Ascending aorta (tissue), 2 donors: ENCODE results near the gene JAKMIP1. TPM values are rescaled to one million over a fixed set of nuclear protein-coding genes. Genes with fewer than 3 reads are reported as not detected.

Experiments used
- DNase-seq, 2 donors: peaks; one replicate each; pipeline ENCODE4 v3.0.0-alpha.2; 2019; ENCODE audit warnings: low spot score in 2 of 2
- H3K27ac ChIP-seq, 2 donors: fragments of 200-600 bp; sonication (generic); one replicate each; pipeline ENCODE4 v1.5.1; 2016 to 2017; ENCODE audit warnings: mild to moderate bottlenecking in 1 of 2
- H3K27me3 ChIP-seq: fragments of 200-600 bp; sonication (generic); one replicate; pipeline ENCODE4 v1.5.1; 2017
- H3K36me3 ChIP-seq, 2 donors: fragments of 200-600 bp; sonication (generic); one replicate each; pipeline ENCODE4 v1.5.1; 2016
- H3K4me1 ChIP-seq, 2 donors: fragments of 200-600 bp; sonication (generic); one replicate each; pipeline ENCODE4 v1.5.1; 2016 to 2017; ENCODE audit warnings: mild to moderate bottlenecking in 1 of 2
- H3K4me3 ChIP-seq, 2 donors: fragments of 200-600 bp; sonication (generic); one replicate each; pipeline ENCODE4 v1.5.1; 2016 to 2017; ENCODE audit warnings: mild to moderate bottlenecking in 1 of 2
- H3K9me3 ChIP-seq, 2 donors: fragments of 200-600 bp; sonication (generic); one replicate each; pipeline ENCODE4 v1.5.1; 2016
- CTCF ChIP-seq, 3 experiments: fragments of 200-600 bp in 2 of 3; fragments of 450-650 bp in 1 of 3; sonication (generic) in 2 of 3; IDR thresholded peaks; one replicate each; pipeline ENCODE4 v1.5.1; 2016 to 2019; ENCODE audit warnings: antibody characterized with exemption in 3 of 3, mild to moderate bottlenecking in 1 of 3, moderate library complexity in 1 of 3
- intact Hi-C: fragments of 100-400 bp; cut with DNase I; formaldehyde crosslinking; loops from one replicate; pipeline ENCODE4 v1.15.1; 2023
- total RNA-seq: library from RNA; depleted of rRNA; stranded (reverse); fragments of >200 nt; gene quantifications from one replicate; pipeline ENCODE4 v1.1.0, GENCODE V29; 2016

The JAKMIP1 gene
- total RNA-seq, 1 donor from 2014 or later, result not detected

GRCh38 chr4:6230502-6230785 is 30.1 kb upstream of the JAKMIP1 start:
- H3K9me3 ChIP-seq, result no peaks in the 10 kb centered on the region
- H3K36me3 ChIP-seq, result no peaks in the 10 kb centered on the region
- intact Hi-C loops, result no loop called here
- no peak overlapping the region for H3K4me3 ChIP-seq
- DNase-seq, result peak in 1 of 2 donors; percentile 27
- no peak overlapping the region for H3K27ac ChIP-seq
- no peaks in the 10 kb centered on the region for H3K4me1 ChIP-seq
- no peaks in the 10 kb centered on the region for H3K27me3 ChIP-seq
- TF ChIP-seq CTCF (IDR thresholded peaks at IDR 0.05), result no peak

GRCh38 chr4:6229671-6230501 is 29.5 kb upstream of the JAKMIP1 start:
- H3K27me3 ChIP-seq, result no peaks in the 10 kb centered on the region
- H3K27ac ChIP-seq, result no peak overlapping the region
- no peak overlapping the region for H3K4me3 ChIP-seq
- H3K9me3 ChIP-seq, result no peaks in the 10 kb centered on the region
- H3K4me1 ChIP-seq, result no peaks in the 10 kb centered on the region
- TF ChIP-seq CTCF (IDR thresholded peaks at IDR 0.05), result no peak
- no peaks in the 10 kb centered on the region for H3K36me3 ChIP-seq
- DNase-seq, result peak in 1 of 2 donors; percentile 16
- intact Hi-C loops, result no loop called here

- intact Hi-C loops, result no loop called here
- Histone ChIP-seq H3K4me1 (no peaks in the 10 kb centered on the region), H3K36me3 (no peaks in the 10 kb centered on the region), H3K27me3 (no peaks in the 10 kb centered on the region), H3K27ac (no peak overlapping the region), H3K9me3 (no peaks in the 10 kb centered on the region), H3K4me3 (no peak overlapping the region)
- peak in 1 of 2 donors; percentile 41 for DNase-seq
- TF ChIP-seq CTCF (IDR thresholded peaks at IDR 0.05), result no peak
These were observed 28.7 kb upstream of the JAKMIP1 start for GRCh38 chr4:6229095-6229494.

- H3K27ac ChIP-seq, result no peak overlapping the region
- intact Hi-C loops, result no loop called here
- H3K4me3 ChIP-seq, result no peak overlapping the region
- TF ChIP-seq CTCF (IDR thresholded peaks at IDR 0.05), result no peak
- H3K4me1 ChIP-seq, result no peaks in the 10 kb centered on the region
- H3K36me3 ChIP-seq, result no peaks in the 10 kb centered on the region
- DNase-seq, result peak in 1 of 2 donors; percentile 33
- H3K9me3 ChIP-seq, result no peaks in the 10 kb centered on the region
- H3K27me3 ChIP-seq, result no peaks in the 10 kb centered on the region
These were observed 28.1 kb upstream of the JAKMIP1 start for GRCh38 chr4:6228158-6229067.

GRCh38 chr4:6227412-6228157 is 27.2 kb upstream of the JAKMIP1 start:
- no peak for TF ChIP-seq CTCF (IDR thresholded peaks at IDR 0.05)
- DNase-seq, result peak in 1 of 2 donors; percentile 24
- no peak overlapping the region for H3K27ac ChIP-seq
- no peaks in the 10 kb centered on the region for H3K36me3 ChIP-seq
- no peaks in the 10 kb centered on the region for H3K9me3 ChIP-seq
- H3K4me3 ChIP-seq, result no peak overlapping the region
- no peaks in the 10 kb centered on the region for H3K4me1 ChIP-seq
- intact Hi-C loops, result no loop called here
- H3K27me3 ChIP-seq, result no peaks in the 10 kb centered on the region
